Erythroblast (primary cell): ENCODE data around the gene FAM181A.

Source experiments
- GATA1 ChIP-seq: IDR thresholded peaks from 2 replicates; pipeline ENCODE4 v1.6.1; 2011; ENCODE audit warnings: low read depth, mild to moderate bottlenecking, control low read depth, low read length, moderate library complexity
- POLR2A ChIP-seq: IDR thresholded peaks from 2 replicates; pipeline ENCODE4 v1.6.1; 2011; ENCODE audit warnings: mild to moderate bottlenecking, low read length

GRCh38 chr14:93973607-93974006 lies 46.5 kb downstream of the FAM181A start:
- TF ChIP-seq POLR2A (no peak), GATA1 (no peak)
